LNCaP clone FGC (cell line): ENCODE data around the gene CPXM2.

Experiments used
- DNase-seq: peaks from one replicate; pipeline ENCODE4 v3.0.0-alpha.2; 2011; ENCODE audit warnings: low read depth
- H3K4me3 ChIP-seq: 2 replicates; pipeline ENCODE4 v1.5.1; 2011; ENCODE audit warnings: mild to moderate bottlenecking, low read depth, low read length, control low read depth
- CTCF ChIP-seq: IDR thresholded peaks from 2 replicates; pipeline ENCODE4 v1.5.1; 2012; ENCODE audit warnings: mild to moderate bottlenecking; ENCODE audit not compliant: control insufficient read depth, insufficient read depth; ENCODE audit errors: extremely low read depth

The CPXM2 gene

GRCh38 chr10:123886292-123886691, 5.3 kb downstream of the CPXM2 start:
- no peak for DNase-seq
- no peak for TF ChIP-seq CTCF
- no peak overlapping the region for H3K4me3 ChIP-seq

- TF ChIP-seq CTCF = no peak
- no peak overlapping the region for H3K4me3 ChIP-seq
- DNase-seq = peak; percentile 15
Observed at GRCh38 chr10:123885406-123886170, 6.0 kb downstream of the CPXM2 start.

- TF ChIP-seq CTCF = no peak
- H3K4me3 ChIP-seq = no peak overlapping the region
- no peak for DNase-seq
Observed at GRCh38 chr10:123884907-123885381, 6.7 kb downstream of the CPXM2 start.

GRCh38 chr10:123884351-123884906, 7.2 kb downstream of the CPXM2 start:
- H3K4me3 ChIP-seq = no peak overlapping the region
- DNase-seq = no peak
- TF ChIP-seq CTCF = no peak

- DNase-seq = no peak
- no peak overlapping the region for H3K4me3 ChIP-seq
- no peak for TF ChIP-seq CTCF
Observed at GRCh38 chr10:123883673-123884320, 7.8 kb downstream of the CPXM2 start.

GRCh38 chr10:123882681-123883445, 8.7 kb downstream of the CPXM2 start:
- no peak overlapping the region for H3K4me3 ChIP-seq
- DNase-seq = no peak
- TF ChIP-seq CTCF = no peak
